NCI-H2171 (cell line): Measurements from ENCODE around the gene CHRNA1.

Experiments used
- DNase-seq: peaks from one replicate; lab custom pipeline; 2025; lab: John Stamatoyannopoulos, UW

CHRNA1 gene

GRCh38 chr2:174760845-174761473 is 3.3 kb downstream of the CHRNA1 start:
- DNase-seq: peak; percentile 80

- DNase-seq: no peak
Observed at GRCh38 chr2:174759381-174760065, 4.7 kb downstream of the CHRNA1 start.

- DNase-seq: no peak
Observed at GRCh38 chr2:174756743-174757142, 7.5 kb downstream of the CHRNA1 start.

- DNase-seq: no peak
Observed at GRCh38 chr2:174753038-174753633, 11.1 kb downstream of the CHRNA1 start.

GRCh38 chr2:174752403-174753037 is 11.8 kb downstream of the CHRNA1 start:
- DNase-seq: no peak

GRCh38 chr2:174750923-174751441 is 13.3 kb downstream of the CHRNA1 start:
- DNase-seq: no peak

- no peak for DNase-seq
Observed at GRCh38 chr2:174749793-174750192, 14.5 kb downstream of the CHRNA1 start.

- DNase-seq: peak; percentile 45
Observed at GRCh38 chr2:174748948-174749347, 15.3 kb downstream of the CHRNA1 start.

- no peak for DNase-seq
Observed at GRCh38 chr2:174745142-174745541, 19.1 kb downstream of the CHRNA1 start.

- no peak for DNase-seq
Observed at GRCh38 chr2:174744111-174744510, 20.2 kb downstream of the CHRNA1 start.

- DNase-seq: peak; percentile 14
Observed at GRCh38 chr2:174740721-174741120, 23.6 kb downstream of the CHRNA1 start.

GRCh38 chr2:174738841-174739240 is 25.4 kb downstream of the CHRNA1 start:
- DNase-seq: no peak

- no peak for DNase-seq
Observed at GRCh38 chr2:174731546-174731945, 32.7 kb downstream of the CHRNA1 start.

- DNase-seq: no peak
Observed at GRCh38 chr2:174730698-174731018, 33.6 kb downstream of the CHRNA1 start.

- no peak for DNase-seq
Observed at GRCh38 chr2:174729797-174730697, 34.2 kb downstream of the CHRNA1 start.

GRCh38 chr2:174728096-174728495 is 36.2 kb downstream of the CHRNA1 start:
- DNase-seq: no peak

- DNase-seq: no peak
Observed at GRCh38 chr2:174726212-174726611, 38.1 kb downstream of the CHRNA1 start.

GRCh38 chr2:174722942-174723592 is 41.2 kb downstream of the CHRNA1 start:
- no peak for DNase-seq

- DNase-seq: no peak
Observed at GRCh38 chr2:174719016-174719415, 45.3 kb downstream of the CHRNA1 start.

GRCh38 chr2:174718591-174718990 is 45.7 kb downstream of the CHRNA1 start:
- DNase-seq: no peak

GRCh38 chr2:174717916-174718315 is 46.4 kb downstream of the CHRNA1 start:
- DNase-seq: no peak
